GM04503 (cell line): ENCODE results near the gene RGMA.
"Not testable (repeated sequence)": the region's sequence is repeated elsewhere in the genome, so short reads cannot be mapped to it uniquely, and the experiment has no call there.

ENCODE experiments used
- DNase-seq: peaks from one replicate; pipeline ENCODE4 v3.0.0-alpha.2; 2012; ENCODE audit warnings: low read depth

Gene RGMA

DNA sequence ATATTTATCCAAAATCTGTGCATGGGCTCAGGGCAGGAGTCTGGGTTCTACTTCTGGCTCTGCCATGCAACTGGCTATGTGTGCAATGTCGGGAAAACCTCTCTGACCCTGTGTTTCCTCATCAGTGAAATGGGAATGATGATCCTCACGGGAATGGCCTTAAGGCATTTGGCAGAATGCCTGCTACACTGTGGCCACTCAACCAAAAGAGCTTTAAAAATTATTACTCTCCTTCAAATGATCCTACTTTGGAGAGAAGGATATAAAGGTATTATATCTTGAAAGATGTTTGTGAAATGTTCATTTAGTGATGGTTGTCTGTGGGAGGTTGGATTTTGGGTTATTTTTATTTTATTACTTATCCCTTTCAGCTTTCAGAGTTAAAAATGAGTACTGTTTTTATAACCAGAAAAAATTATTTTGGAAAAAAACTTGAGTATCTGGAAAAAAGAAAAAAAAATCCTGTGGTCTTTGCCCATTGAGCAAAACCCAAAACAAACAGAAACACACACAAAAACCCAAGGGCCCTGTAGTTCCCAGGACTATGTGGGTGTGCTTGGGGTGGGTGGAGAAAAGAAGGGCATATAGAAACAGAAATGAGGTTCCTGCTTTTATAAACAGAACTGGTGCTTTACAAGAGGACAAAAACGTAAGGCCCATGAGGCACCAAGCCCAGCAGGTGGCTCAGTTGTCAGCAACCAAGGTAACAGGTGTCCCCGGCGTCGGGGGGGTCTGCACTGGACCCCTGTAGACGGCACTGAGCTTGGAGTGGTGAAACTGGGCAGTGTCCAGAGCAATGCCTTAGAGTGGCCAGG, 22.0 kb downstream of the RGMA start:
- no peak for DNase-seq

DNA sequence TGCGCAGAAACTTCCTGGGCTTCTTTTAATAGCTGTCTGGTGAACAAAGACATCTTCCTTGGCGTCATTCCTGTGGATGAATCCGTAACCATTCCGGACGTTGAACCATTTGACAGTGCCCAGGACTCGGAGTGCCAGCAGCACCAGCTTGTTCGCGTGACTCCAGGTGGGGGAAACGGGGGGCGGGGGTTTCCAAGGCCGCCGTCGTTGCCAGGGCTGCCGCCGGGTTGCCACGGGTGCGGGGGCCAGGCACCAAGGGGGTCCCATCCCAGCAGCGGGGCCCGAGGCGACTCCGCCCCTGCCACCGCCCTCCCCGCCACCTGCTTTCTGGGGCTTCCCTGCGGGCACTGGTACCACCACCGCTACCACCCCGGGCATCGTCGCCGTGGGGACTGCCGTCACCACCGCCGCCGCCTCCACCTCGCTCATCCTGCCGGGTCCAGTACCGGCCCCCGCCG, 22.8 kb downstream of the RGMA start:
- DNase-seq: no peak

DNA sequence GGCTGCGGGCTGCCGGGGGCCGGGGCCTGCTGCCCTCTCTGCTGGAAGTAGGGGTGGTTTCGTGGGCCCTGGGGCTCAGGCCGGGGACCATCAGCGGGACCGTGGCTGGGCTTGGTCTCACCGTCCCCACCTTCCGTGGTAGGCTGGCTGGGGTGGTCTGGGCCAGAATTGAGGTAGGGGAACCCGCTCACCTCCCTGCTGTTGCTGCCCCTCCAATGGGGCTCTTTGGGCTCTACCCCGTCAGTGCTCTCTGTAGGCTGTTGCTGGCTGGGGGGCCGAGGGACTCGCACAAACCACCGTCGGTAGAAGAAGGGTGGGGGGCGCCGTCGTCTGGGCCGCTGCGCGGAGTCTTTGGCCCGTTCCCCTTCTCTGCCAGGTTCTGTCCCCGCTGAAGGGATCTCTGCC, 23.4 kb downstream of the RGMA start:
- no peak for DNase-seq

DNA sequence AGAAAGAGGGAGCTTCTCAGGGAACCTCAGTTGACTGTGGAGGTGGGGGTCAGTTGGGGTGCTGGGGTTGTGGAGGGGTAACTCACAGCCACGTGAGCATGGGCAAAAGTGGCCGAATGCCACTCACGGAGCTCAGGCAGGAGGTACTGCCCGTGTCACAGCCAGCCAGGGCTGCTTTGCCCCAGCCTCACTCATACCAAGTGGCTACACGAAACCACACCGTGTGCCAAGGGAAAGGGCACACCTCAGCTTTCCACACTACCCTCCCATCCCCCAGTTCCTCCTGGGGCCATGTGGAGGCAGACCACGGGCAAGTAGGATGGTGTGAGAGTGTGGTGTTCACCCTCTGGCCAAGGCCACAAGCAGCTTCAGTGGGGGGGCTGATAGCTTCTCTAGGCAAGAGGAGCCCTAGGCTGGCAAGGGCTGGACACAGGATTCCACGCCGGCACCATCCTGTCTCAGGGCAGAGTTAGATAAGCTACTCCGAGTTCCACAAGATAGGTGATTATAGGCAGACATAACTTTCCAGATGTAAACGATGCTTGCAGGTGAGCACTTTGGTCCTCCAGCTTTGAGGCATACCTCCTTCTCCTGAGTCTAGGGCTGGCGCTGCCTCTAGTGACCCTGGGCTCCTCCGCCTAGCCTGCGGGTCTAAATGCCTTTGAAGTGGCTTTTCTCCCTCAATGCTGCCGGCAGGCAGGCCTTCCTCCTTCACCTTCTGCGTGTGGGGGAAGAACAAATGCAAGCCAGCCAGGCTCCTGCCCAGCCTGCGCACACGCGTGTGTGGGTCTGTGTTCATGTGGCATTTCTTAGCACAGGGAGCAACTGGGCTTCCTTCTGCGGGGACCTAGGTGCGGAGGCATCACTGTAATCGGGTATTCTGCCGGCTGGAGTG, 25.0 kb downstream of the RGMA start:
- no peak for DNase-seq

DNA sequence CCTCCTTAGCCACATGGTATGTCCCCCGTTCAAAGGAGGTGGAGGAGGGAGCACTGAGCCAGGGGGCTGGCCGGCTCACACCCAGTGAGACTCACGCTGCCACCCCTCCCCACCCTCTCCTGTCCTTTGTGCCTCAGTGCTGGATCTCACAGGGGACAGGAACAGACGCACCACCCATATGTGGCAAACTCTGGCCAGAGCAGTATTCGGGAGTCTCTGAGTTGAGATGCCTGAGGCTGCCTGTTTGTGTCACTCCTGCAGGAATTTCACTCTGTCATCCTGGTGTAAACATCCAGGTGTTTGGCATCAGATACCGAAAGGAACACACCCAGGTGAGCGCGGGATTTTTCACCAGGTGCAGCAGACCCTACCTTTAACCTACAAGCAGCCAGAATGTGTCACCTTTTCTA, 25.7 kb downstream of the RGMA start:
- no peak for DNase-seq

DNA sequence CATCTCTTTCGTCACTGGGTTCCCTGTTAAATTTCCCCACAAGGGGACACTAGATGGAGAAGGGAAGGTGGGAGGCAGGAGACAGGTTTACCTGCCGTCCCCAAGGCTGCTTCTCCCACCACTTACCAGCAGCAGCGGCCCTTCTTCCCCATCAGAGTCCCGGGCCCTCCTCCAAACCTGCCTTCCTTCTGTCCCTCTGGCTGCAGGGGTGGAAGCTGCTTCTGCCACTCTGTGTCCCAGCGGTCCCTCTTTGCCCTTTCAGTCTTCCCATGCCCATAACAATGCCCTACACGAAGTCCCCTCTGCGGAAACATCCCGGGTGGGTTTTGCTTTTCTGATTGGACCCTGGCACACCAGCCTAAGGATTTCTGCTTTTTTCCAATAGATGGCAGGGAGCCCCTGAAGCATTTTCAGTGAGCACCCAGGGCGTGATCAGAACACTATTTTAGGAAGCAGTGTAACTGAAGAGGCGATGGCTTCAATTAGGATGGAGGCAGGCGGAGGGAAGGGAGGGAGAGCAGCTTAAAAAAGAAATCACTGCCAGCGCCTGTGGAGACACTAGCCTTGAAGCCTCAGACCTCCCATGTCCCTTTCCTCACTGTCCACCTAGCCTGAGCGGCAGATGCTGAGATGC, 26.3 kb downstream of the RGMA start:
- DNase-seq: not testable (repeated sequence)

DNA sequence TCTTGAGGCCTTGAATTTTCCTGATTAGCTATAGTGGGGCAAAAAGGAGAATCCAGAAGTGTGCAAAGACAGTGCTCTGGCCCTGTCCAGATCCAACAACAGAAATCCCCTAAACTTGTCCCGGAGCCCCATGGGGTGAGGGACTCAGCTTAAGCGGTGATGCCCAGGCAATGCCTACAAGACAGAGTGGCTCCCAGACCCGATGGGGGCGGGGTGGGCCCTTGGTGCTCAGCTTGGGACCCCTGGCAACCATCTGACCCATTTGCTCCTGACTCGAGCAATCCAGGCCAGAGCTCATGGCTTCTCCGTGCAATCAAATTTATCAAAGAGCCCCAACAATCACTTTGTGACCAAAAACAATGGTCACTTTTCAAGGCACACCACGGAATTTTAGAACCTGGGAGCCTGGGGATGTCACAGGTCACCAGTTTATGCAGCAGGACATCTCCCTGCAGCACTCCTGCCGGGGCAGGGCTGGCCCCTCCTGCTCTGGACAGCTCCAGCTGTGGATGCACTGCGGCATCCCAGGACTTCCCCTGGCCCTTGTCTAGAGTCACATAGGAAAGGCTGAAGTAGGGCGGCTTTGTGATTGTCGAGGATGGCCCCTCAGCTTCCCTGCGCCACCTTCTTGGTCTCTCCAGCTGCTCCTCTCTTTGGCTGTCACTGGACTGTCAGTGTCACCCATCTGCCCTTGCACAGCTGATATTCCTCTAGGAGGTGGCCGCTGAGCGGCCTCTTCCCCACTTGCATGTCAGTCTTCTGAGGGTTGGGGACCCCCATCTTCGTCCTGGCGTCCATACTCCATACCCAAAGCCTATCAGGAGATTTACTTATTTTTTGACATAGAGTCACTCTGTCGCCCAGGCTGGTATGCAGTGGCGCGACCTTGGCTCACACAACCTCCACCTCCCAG, 28.4 kb downstream of the RGMA start:
- DNase-seq: no peak

DNA sequence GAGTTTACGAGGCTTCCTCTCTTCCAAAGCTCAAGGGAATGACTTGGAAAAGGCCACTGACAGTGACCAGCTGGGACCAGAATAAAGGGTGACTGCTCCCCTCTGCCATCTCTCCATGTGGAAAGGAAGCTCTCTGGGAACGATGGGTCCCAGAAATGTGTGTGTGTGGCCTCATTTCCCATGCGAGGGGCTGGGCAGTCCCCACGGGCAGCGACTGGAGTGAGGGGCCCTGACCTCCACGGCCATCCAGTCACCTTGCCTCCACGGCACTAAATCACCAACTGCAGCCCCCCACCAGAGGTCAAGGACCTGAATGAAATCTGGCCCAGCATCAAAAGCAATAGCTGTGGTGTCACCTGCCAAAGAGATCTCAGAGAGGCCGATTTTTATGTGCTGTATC, 29.6 kb downstream of the RGMA start:
- DNase-seq: no peak

DNA sequence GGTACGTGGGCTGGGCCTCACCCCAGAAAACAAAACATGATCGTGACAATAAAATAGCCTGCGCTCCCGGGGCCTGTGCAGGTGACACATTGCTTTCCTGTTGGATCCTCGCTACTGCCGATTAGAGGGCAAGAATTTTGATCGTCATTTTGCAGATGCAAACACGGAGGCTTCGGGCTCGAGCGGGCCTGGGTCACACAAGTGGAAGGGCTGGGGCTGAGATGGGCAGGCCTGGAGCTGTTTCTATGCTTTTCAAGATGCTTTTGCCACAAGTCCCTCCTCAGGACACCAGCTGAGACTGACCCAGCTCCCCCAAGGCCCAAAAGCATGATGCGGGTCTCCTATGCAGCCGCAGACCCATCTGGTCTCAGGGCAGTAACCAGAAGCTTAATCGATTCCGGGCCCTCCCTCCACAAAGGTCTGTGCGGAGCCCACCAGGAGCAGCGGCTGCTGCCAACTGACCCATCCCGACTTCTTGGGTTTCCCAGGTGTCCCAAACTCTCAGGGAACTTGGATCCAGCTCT, 30.0 kb downstream of the RGMA start:
- DNase-seq: no peak

DNA sequence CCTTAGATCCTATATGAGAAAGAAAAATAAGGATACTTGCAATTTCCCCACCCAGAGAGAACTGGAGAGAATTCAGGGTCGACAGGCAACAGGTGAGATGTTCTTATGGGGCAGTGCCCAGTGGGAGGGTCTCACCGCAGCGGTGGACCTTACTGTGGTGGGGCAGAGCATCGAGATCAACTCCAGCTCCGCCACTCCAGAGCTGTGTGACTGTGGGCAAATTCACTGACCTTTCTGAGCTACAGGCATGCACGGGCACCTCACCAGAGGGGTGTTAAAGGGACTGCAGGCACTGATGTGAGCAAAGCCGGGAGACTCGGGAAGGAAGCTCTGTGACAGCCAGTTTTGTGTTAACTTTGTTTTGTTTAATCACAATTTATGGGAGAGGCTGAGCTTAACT, 30.9 kb downstream of the RGMA start:
- no peak for DNase-seq

DNA sequence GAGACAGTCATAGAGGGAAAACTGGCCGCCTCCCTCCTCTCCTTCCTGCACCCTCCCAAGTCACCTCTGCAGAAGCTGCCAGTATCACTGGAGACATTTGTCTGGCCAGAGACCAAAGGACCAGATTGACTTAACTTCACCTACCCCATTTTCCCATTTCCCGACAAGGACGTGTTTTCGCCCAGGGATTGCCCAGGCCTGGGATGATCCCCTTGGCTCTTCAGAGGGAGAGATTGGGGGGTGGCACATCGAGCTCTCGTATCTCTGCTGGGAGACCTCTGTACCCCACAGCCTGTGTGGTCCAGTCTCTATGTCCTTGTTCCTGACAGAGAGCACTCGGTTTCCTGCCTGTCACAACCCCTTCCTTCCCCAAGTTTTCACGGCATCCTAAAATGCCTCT, 31.4 kb downstream of the RGMA start:
- no peak for DNase-seq

DNA sequence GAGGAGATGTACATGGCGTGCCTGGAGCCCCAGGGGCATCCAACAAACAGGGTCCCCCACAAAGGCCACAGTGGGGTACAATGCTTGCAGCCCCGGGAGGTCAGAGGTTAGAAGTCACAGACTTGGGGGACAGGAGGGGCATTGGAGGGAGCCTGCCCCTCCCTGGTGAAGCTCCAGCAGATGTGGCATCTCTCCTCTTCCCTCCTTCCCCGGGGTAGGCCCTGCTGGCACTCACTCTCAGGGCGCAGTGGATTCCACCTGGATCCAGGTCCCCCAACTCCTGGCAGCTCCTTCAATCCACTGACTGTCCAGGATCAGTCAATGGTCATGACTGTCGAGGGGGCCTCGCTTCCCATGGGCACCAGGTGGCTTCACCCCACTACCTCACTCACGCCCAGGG, 32.2 kb downstream of the RGMA start:
- DNase-seq: no peak

DNA sequence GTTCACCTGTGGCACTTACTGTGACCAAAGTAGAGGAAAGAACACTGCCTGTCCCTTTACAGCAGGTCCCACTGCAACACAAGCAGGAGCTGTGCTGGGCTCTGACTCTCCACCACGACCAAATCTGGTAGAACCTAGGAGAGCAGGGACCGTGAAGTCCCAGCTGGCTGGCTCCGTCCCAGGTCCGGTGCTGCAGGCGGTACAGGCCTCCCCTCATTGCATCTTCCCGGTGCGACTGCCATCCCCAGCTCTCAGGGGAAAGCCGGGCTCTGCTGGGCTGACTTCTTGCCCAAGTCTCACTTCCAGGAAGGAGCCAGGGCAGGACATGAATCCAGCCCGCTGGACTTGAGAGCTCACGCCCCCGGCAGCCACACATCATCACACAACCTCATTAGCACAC, 33.8 kb downstream of the RGMA start:
- DNase-seq: no peak

DNA sequence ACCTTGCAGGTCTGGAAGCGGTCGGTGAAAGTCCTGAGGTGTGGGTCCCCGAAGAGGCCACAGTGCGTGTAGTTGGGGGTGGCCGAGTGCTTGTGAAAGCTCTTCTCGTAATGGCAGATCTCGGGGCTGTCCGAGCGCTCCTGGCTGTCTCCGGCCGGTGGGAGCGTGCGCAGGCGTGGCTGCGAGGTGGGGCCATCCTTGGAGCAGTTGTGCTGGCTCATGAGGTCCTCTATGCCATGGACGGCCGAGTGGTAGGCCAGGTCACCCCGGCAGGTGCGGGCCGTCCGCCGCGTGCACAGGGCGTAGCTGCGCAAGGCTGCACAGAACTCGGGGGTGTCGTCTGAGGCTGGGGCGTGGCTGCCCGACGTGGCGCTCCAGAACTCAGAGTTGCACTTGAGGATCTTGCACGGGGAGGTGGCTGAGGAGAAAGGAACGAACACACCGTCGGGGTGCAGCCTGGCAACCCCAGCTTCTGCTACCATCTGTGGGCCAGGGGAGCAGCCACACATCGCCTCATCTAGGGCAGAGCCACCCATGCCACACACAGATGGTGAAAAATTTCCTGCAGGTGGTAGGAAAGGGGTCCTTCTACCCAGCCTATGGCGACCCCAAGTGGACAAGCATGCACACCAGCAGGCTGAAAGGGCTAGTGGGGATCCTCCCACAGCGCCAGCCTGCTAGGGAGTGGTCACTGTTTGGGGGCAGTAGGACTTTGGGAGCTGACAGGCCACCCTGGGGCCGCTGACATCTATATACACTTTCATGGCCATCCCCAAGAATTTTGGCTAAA, 36.7 kb downstream of the RGMA start:
- no peak for DNase-seq

DNA sequence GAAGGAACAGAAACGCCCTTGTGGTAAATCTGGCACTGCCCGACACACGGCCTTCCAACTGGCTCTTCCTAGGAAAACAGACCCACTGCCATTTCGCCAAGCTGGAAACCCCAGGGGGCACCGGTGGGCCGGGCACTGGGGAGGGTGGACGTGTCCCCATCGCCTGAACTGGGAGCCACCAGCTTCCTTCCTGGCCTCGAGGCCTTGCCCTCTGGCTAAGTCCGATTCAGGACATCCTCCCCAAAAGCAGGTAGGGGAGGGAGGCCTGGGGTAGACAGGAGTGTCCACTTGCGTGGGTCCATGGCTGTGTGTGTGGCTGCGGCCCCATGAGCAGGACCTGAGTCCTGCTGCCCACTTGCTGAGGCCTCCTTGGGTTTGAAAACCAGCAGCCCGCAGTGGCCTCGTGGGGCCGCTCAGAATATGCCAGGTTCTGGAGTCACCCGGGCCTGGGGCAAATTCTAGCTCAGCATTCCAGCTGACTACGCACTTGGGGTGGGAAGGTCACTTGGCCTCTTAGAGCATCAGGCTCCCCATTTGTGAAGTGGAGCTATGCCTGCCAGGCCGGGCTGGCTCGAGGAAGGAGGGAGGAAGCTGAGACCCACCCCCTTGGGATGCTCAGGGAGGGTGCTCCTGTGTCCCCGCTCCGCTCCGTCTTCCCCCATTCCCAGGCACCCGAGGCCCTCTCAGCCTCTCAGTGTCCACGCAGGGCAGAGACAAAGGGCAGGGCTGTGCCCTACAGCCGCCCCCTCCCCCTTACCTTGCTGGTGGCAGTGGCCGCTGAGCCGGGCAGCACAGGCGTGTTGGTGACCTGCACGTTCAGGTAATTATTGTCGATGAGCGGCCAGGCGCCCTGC, 37.5 kb downstream of the RGMA start:
- DNase-seq: no peak

DNA sequence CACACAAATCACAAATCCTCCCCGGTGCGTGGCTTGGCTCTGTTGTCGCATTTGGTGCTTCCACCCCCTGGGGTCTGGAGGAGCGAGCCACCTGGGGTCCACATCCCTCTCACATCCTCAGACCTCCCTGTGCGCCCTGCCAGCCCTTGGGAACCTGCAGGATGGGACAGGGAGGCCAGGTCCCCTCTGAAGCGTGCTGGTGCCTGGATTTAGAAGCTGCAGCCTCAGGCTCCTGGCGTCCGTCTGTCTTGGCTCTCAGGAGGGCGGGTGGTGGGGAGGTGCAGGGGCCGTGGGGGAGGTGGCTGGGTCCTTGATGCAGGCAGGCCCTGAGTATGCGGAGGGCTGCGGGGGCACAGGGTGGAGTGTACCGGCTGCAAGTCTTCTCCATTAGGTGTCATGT, 38.4 kb downstream of the RGMA start:
- DNase-seq: no peak

DNA sequence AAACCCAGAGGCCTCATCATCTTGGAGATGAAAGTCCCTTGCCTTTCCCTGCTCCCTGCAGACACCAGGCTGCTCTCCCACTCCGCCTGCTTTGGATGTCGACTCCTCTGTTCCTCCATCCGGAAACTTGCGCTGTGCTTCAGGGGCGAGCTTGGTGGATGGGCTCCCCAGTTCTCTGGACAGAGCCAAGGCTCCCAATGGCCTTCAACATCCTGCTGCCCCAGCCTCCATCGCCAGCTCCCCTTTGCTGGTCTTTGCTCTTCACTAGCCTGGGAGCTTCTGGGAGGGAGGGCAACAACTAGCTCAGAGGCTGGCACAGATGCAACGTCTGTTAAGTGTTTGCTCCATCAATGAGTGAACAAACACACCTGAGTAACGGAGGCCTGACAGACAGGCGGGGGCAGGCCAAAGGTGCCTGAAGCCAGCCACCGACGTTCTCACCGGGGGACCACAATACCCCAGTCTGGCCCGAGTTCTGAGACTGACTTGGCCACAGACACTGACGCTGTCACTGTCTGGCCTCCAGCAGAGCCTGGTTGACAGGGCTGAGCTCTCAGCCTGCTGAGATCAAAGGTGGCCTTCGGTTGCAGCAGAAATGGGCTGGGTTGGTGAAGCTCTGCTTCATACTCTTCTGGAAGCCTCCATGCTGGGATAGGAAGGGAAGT, 39.0 kb downstream of the RGMA start:
- DNase-seq: no peak

DNA sequence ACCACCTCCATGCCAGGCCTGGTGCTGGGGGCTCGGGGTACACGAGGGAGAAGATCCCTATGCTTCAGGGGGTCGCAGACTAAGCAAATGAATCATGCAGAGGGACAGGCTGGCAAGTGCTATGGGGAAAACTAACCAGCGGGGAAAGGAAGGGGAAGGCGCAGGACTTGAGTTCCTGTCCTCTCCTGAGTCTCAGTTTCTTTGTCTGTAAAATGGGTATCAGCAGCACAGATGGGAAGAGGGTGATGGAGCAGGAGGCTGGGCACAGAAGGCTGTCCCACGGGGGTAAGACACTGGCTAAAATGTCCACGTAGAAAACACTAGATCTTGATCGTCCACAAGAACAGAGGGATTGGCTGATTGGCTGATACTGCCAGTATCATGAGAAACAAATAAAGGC, 39.8 kb downstream of the RGMA start:
- DNase-seq: no peak

DNA sequence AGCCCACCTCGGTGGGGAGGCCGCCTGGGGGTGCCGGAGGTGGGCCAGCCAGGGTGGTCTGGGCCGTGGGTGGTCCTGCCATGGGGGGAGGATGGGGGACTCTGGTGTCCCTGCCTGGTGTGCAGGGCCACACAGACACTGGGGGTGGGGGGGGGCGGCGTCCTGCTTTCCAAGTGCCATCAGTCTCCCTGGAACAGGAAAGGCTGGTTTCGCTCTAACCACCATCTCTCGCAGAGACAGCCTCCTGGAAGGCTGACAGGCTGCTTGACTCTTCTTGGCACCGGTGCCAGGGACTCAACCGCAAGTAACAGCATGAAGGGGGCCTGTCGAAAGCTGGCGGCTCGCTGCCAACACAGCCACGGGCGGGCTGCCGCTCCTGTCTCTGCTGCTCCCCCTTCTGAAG, 40.3 kb downstream of the RGMA start:
- no peak for DNase-seq
